OCI-LY7 (cell line): ENCODE results near the gene KATNAL2. TPM values are rescaled to one million over a fixed set of nuclear protein-coding genes. Genes with fewer than 3 reads are reported as not detected.
A peak's percentile ranks its signal among the peaks of the same experiment; 100 is the strongest.

Source experiments
- BruUV-seq: library from RNA; stranded (reverse); fragments of 400-500 nt; replicated peaks from 2 replicates; lab custom pipeline; 2021; lab: Mats Ljungman, UMichigan
- CTCF ChIA-PET: fragments of 300-600 bp; sonication (Branson Sonifier 250); formaldehyde crosslinking; loops from one replicate; lab custom pipeline; 2022; ENCODE audit warnings: antibody characterized with exemption; ENCODE audit not compliant: unreplicated experiment; lab: Charles Lee
- POLR2A ChIA-PET: fragments of 300-600 bp; sonication (Branson Sonifier 250); formaldehyde crosslinking; loops from one replicate; lab custom pipeline; 2022; ENCODE audit warnings: antibody characterized with exemption; lab: Charles Lee
- DNase-seq: peaks from one replicate; pipeline ENCODE4 v3.0.0-alpha.2; 2015; ENCODE audit warnings: low spot score
- H2AFZ ChIP-seq: fragments of 200-600 bp; sonication (generic), shearing (Covaris generic); 2 replicates; pipeline ENCODE4 v1.6.1; 2014; ENCODE audit warnings: mild to moderate bottlenecking, antibody characterized with exemption, low read length, moderate library complexity
- H3K27ac ChIP-seq: fragments of 200-600 bp; sonication (generic); 2 replicates; pipeline ENCODE4 v1.5.1; 2014; ENCODE audit warnings: mixed run types, low read depth, mild to moderate bottlenecking, moderate library complexity, low read length, inconsistent platforms; ENCODE audit not compliant: poor library complexity, severe bottlenecking
- H3K36me3 ChIP-seq: fragments of 200-600 bp; sonication (generic); 2 replicates; pipeline ENCODE4 v1.6.1; 2014; ENCODE audit warnings: mild to moderate bottlenecking, antibody characterized with exemption, low read length, moderate library complexity, mixed read lengths; ENCODE audit not compliant: insufficient read depth
- H3K4me1 ChIP-seq: fragments of 200-600 bp; sonication (generic); 2 replicates; pipeline ENCODE4 v1.5.1; 2014; ENCODE audit warnings: mild to moderate bottlenecking, low read length; ENCODE audit not compliant: insufficient read depth, poor library complexity, severe bottlenecking
- H3K4me2 ChIP-seq: fragments of 200-600 bp; sonication (generic); 2 replicates; pipeline ENCODE4 v1.6.1; 2014; ENCODE audit warnings: mild to moderate bottlenecking, low read length
- H3K4me3 ChIP-seq: fragments of 200-600 bp; sonication (generic); 2 replicates; pipeline ENCODE4 v1.5.1; 2014; ENCODE audit warnings: mild to moderate bottlenecking, low read depth, low read length; ENCODE audit not compliant: poor library complexity, severe bottlenecking
- H3K79me2 ChIP-seq: fragments of 200-600 bp; sonication (generic); 2 replicates; pipeline ENCODE4 v1.6.1; 2016; ENCODE audit warnings: low read depth, mild to moderate bottlenecking, low read length, moderate library complexity, mixed read lengths; ENCODE audit not compliant: insufficient read depth
- H3K9me2 ChIP-seq: fragments of 200-600 bp; sonication (generic); 2 replicates; pipeline ENCODE4 v1.6.1; 2016; ENCODE audit warnings: mild to moderate bottlenecking, low read length, mixed read lengths; ENCODE audit not compliant: insufficient read depth
- H3K9me3 ChIP-seq: fragments of 200-600 bp; sonication (generic); 2 replicates; pipeline ENCODE4 v1.6.1; 2014; ENCODE audit warnings: mild to moderate bottlenecking, mixed run types, low read length, mixed read lengths
- H4K20me1 ChIP-seq: fragments of 200-600 bp; sonication (generic); 2 replicates; pipeline ENCODE4 v1.6.1; 2014; ENCODE audit warnings: mild to moderate bottlenecking, antibody characterized with exemption, low read length, moderate library complexity, mixed read lengths; ENCODE audit not compliant: insufficient read depth
- CTCF ChIP-seq: fragments of 200-600 bp; sonication (generic); conservative IDR thresholded peaks from 2 replicates; pipeline ENCODE4 v1.5.1; 2014; ENCODE audit warnings: mild to moderate bottlenecking, antibody characterized with exemption, low read length, moderate library complexity, mixed read lengths
- EZH2phosphoT487 ChIP-seq: fragments of 200-600 bp; sonication (generic); IDR thresholded peaks from 2 replicates; pipeline ENCODE4 v1.6.1; 2018; ENCODE audit warnings: low read depth, borderline replicate concordance, mild to moderate bottlenecking, mixed run types, antibody characterized with exemption, low read length, moderate library complexity, mixed read lengths
- intact Hi-C: fragments of 100-400 bp; cut with micrococcal nuclease; formaldehyde crosslinking; loops from one replicate; pipeline ENCODE4 v1.10.0; 2022; ENCODE audit not compliant: unreplicated experiment
- total RNA-seq, 2 experiments: library from RNA; depleted of rRNA in 1 of 2; stranded (reverse); fragments of >200 nt in 1 of 2; shearing (Covaris generic) in 1 of 2; gene quantifications; 2 replicates each; pipeline ENCODE4 v1.2.3, GENCODE V29; 2014 to 2022

Gene KATNAL2
- total RNA-seq, 2 experiments from 2014 or later: 5.7 to 16.1 TPM

GRCh38 chr18:46888965-46889364, 28.4 kb upstream of the KATNAL2 start:
- Histone ChIP-seq H3K9me3 (peaks cover 22% of the 10 kb centered on the region), H3K79me2 (peaks cover 62% of the 10 kb centered on the region; the same call in 1 of the 2 replicates), H3K36me3 (peaks cover 43% of the 10 kb centered on the region), H4K20me1 (no peaks in the 10 kb centered on the region), H2AFZ (no peak overlapping the region), H3K27ac (no peak overlapping the region), H3K4me3 (no peak overlapping the region), H3K4me1 (peaks cover 13% of the 10 kb centered on the region), H3K4me2 (no peak overlapping the region), H3K9me2 (no peaks in the 10 kb centered on the region)
- TF ChIP-seq CTCF (no peak), EZH2phosphoT487 (no peak)
- DNase-seq: no peak
- no TSS peak for BruUV-seq
- intact Hi-C loops: no loop called here
- ChIA-PET CTCF (no interaction called here), POLR2A (no interaction called here)

GRCh38 chr18:46891742-46892214, 25.6 kb upstream of the KATNAL2 start:
- Histone ChIP-seq H3K27ac (no peak overlapping the region), H3K4me3 (no peak overlapping the region), H3K79me2 (peaks cover 76% of the 10 kb centered on the region; the same call in 1 of the 2 replicates), H3K36me3 (peaks cover 49% of the 10 kb centered on the region), H3K9me2 (no peaks in the 10 kb centered on the region), H2AFZ (no peak overlapping the region), H4K20me1 (no peaks in the 10 kb centered on the region), H3K4me2 (no peak overlapping the region), H3K9me3 (peaks cover 22% of the 10 kb centered on the region), H3K4me1 (peaks cover 13% of the 10 kb centered on the region)
- TF ChIP-seq CTCF (no peak), EZH2phosphoT487 (no peak)
- intact Hi-C loops: no loop called here
- ChIA-PET POLR2A (no interaction called here), CTCF (no interaction called here)
- DNase-seq: peak; percentile 11
- no TSS peak for BruUV-seq

- POLR2A ChIA-PET: interaction anchor here (1.0 kb wide), 1 partner anchor 12 kb away, joined by 3 read pairs; no protein-coding TSS in a partner anchor
Measured at GRCh38 chr18:46892842-46893241, 24.6 kb upstream of the KATNAL2 start.

More at GRCh38 chr18:46892842-46893241, 24.6 kb upstream of the KATNAL2 start:
- DNase-seq: no peak
- H3K79me2 ChIP-seq: peaks cover 75% of the 10 kb centered on the region; the same call in 1 of the 2 replicates
- TF ChIP-seq EZH2phosphoT487: no peak
- TF ChIP-seq CTCF: no peak
- peaks cover 44% of the 10 kb centered on the region for H3K36me3 ChIP-seq
- CTCF ChIA-PET: no interaction called here
- H4K20me1 ChIP-seq: no peaks in the 10 kb centered on the region
- H3K4me2 ChIP-seq: no peak overlapping the region
- intact Hi-C loops: no loop called here
- no peaks in the 10 kb centered on the region for H3K9me2 ChIP-seq
- H3K27ac ChIP-seq: no peak overlapping the region
- H3K4me3 ChIP-seq: no peak overlapping the region
- no peak overlapping the region for H2AFZ ChIP-seq
- H3K9me3 ChIP-seq: peaks cover 14% of the 10 kb centered on the region
- H3K4me1 ChIP-seq: peaks cover 17% of the 10 kb centered on the region
- no TSS peak for BruUV-seq
